ENCODE data around the gene CRACR2A. TPM values are rescaled to one million over a fixed set of nuclear protein-coding genes. Genes with fewer than 3 reads are reported as not detected.

CRACR2A gene
- total RNA-seq, 1 donor: 9.5 TPM

DNA sequence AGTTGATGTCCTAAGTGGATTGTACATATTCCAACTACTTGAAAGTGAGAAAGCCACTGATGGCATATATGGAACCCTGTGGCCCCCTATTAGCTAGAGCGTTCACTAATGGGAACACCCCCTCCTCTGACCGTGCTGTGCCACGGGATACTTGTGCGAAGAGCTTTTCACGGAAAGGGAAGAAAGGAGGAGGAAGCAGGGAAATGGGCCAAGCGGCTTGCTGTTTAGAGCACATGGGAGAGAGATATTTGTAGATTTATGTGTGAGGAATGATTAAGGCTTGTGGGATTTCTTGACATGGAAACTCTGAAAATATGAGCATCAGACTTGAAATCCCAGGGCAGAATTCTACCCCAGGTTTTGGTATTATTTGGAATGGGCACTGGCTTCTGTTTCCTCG, 132.1 kb downstream of the CRACR2A start:
- TF ChIP-seq, protein P1, sequence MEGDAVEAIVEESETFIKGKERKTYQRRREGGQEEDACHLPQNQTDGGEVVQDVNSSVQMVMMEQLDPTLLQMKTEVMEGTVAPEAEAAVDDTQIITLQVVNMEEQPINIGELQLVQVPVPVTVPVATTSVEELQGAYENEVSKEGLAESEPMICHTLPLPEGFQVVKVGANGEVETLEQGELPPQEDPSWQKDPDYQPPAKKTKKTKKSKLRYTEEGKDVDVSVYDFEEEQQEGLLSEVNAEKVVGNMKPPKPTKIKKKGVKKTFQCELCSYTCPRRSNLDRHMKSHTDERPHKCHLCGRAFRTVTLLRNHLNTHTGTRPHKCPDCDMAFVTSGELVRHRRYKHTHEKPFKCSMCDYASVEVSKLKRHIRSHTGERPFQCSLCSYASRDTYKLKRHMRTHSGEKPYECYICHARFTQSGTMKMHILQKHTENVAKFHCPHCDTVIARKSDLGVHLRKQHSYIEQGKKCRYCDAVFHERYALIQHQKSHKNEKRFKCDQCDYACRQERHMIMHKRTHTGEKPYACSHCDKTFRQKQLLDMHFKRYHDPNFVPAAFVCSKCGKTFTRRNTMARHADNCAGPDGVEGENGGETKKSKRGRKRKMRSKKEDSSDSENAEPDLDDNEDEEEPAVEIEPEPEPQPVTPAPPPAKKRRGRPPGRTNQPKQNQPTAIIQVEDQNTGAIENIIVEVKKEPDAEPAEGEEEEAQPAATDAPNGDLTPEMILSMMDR (IDR thresholded peaks at IDR 0.05; ENCODE audit: insufficient read depth, low read depth, low read length): no peak
- DNase-seq (ENCODE audit: low read depth): no peak
- no peak overlapping the region for H3K4me3 ChIP-seq (ENCODE audit: low read depth, low read length)

DNA sequence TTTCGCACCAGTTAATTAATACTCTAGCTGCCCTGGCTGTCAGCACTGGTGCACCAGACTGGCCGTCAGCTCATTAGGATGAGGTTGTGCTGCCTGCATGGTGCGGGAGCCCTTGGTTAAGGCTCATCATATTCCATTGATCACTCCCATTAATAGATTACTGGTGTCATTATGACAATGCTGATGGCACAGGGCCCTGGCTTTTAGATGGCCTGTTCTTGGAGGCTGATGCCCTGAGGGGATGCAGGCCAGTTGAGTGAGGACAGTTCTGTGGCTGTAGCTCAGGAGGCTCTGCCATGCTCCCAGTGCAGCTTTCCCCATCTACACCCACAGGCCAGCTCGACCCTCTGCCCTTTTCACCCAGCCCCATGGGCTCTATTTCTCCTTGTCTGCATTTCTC, 135.3 kb downstream of the CRACR2A start:
- no peak overlapping the region for H3K4me3 ChIP-seq (ENCODE audit: low read depth, low read length)
- TF ChIP-seq, protein P1 (IDR thresholded peaks at IDR 0.05; ENCODE audit: insufficient read depth, low read depth, low read length): no peak
- no peak for DNase-seq (ENCODE audit: low read depth)

DNA sequence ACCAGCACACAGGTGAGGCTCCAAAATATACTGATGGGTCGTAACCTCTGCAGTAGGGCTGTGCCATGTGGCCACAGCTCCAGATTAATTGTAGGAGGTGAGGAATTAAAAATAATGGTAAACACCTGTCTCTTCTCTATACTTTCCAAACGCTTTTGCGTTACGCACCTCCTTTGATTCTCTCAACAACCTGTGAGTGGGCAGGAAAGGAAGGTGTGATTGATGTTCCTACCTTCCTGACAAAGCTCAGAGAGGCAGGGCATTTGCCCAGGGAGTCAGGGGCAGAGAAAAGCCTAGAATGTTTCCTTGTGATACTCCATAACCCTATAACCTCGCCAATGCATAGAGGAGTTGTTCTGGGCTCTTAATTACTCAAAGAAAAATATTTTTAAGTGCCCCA, 137.0 kb downstream of the CRACR2A start:
- TF ChIP-seq, protein P1 (IDR thresholded peaks at IDR 0.05; ENCODE audit: insufficient read depth, low read depth, low read length): no peak
- DNase-seq (ENCODE audit: low read depth): no peak
- no peak overlapping the region for H3K4me3 ChIP-seq (ENCODE audit: low read depth, low read length)

DNA sequence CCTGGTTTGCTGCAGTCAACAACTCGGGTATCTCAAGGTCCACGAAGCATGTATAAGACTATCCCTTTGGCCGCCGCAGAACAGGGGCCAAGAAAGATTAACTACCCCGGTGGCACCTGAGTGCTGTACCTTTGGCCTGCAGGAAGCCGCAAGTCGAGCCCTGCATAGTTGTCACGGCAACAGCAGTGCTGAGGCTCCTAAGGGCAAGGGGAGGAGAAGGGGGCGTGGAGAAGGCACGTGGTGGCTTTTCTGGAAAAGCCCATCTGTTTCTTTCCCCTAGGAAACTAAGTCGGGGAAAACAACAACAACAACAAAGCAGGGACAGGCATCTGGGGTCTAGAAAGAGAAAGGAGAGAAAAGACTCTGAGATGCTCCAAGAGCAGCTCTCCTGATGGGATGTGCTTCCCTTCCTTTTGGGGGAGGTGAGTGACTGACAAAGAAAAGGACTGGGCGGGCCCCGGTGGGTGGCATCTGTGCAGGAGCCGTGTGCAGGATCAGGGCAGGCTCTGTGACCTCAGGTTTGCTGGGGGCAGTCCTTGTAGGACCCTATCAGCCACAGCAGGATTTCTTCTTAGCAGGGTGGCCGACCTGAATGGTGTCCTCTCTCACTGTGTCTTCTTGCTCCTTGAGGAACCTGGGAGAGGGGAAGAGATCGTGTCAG, 138.0 kb downstream of the CRACR2A start:
- DNase-seq (ENCODE audit: low read depth): no peak
- TF ChIP-seq, protein P1 (IDR thresholded peaks at IDR 0.05; ENCODE audit: insufficient read depth, low read depth, low read length): no peak

DNA sequence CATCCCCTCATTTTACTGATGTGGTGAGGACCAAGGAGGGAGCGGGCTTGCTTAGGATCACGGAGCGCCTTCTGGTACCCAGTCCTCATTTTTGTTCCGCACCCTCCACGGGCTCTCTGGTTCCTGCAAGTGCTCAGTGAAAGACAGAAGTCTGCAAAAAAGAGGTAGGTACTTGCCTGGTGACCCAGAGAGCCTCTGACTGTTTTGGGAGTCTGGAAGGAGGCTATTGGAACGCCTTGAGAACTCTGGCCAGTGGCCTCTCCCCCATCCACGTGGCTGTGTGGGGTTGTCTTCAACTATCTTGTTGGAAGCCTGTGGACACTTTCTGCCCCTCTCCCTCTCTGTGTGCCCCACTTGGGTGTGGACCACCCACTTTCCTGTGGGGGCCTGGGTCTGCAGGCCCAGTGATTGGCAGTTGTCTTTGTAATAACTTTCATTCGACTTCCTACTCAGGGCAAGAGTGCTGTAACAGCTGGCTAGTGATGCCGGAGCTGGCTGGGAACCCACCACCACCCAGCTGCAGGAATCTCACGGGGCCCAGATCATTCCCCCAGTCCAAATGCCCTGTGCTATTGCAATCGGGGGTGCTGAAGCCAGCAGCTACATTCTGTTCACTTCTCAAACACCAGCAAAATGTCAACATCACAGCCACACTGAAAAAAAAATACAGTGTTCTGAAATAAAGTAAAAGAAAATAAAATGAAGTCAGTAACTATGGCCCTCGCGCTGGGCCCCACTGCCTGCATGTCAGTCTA, 139.1 kb downstream of the CRACR2A start:
- TF ChIP-seq, protein P1 (IDR thresholded peaks at IDR 0.05; ENCODE audit: insufficient read depth, low read depth, low read length): no peak

More for the DNA sequence above, 138.0 kb downstream of the CRACR2A start:
- H3K4me3 ChIP-seq (ENCODE audit: low read depth, low read length): no peak overlapping the region

DNA sequence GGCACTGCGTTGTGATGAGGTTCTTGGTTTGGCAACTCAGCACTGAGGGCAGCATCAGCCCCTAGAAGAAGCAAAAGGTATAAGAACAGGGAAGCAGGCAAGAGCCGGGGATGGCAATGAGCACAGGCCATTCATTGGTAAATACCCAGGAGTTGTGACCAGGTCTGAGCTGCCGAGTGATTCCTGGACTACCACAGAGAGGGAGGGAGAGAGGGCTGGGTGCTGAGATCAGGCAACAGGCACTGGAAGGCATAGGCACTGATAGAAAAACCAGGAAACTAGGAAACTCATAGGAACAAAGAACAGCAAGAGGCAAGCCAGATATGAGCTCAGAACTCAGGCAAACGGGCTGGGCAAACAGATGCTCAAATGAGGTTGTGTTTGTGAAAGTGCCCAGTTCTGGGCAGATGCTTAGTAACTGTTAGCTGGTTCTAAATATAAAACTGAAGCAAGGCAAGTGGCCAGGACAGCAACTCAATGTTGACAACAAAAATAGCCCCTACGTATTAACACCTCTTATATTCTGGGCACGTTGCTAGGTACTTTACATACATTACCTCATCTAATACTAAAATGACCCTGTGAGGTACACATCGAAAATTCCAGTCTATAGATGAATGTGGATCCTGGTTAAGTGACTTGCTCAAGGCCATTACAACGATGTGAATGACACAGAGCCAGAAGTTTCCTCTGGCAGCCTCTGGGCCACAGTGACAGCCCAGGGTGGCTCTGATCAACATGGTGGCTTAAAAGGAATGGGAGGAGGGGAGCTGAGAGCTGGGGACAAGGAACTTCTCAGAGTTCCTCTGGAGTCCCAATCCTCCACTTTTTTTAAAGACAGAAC, 140.8 kb downstream of the CRACR2A start:
- H3K4me3 ChIP-seq (ENCODE audit: low read depth, low read length): no peak overlapping the region
- no peak for DNase-seq (ENCODE audit: low read depth)
- TF ChIP-seq, protein P1 (IDR thresholded peaks at IDR 0.05; ENCODE audit: insufficient read depth, low read depth, low read length): no peak

More for the DNA sequence above, 139.1 kb downstream of the CRACR2A start:
- no peak for DNase-seq (ENCODE audit: low read depth)
- H3K4me3 ChIP-seq (ENCODE audit: low read depth, low read length): no peak overlapping the region
